Measurements from ENCODE around the gene INHBA.

Gene INHBA

GRCh38 chr7:41731493-41732435 lies 28.9 kb upstream of the INHBA start:
- H3K27me3 ChIP-seq (ENCODE audit: control insufficient read depth, low read length): peaks cover 5% of the 10 kb centered on the region; the same call in 1 of the 2 replicates
- no peak overlapping the region for H3K4me2 ChIP-seq (ENCODE audit: low read length)
- H3F3A ChIP-seq (ENCODE audit: control insufficient read depth, insufficient read depth): no peaks in the 10 kb centered on the region
- no peaks in the 10 kb centered on the region for H3K36me3 ChIP-seq (ENCODE audit: control insufficient read depth, low read length)
- no peaks in the 10 kb centered on the region for H3K9me3 ChIP-seq (ENCODE audit: control insufficient read depth, insufficient read depth, low read length)
- TF ChIP-seq CTCF (IDR thresholded peaks at IDR 0.05; ENCODE audit: low read depth, low read length, poor library complexity, severe bottlenecking) (peak; percentile 61), EZH2phosphoT487 (IDR thresholded peaks at IDR 0.05; ENCODE audit: borderline replicate concordance, low read length) (no peak)
- no peak overlapping the region for H3K27ac ChIP-seq (ENCODE audit: low read depth, low read length)
- H3K4me1 ChIP-seq (ENCODE audit: control insufficient read depth, low read length): no peaks in the 10 kb centered on the region
- H3K79me2 ChIP-seq (ENCODE audit: control insufficient read depth, low read length): no peaks in the 10 kb centered on the region
- H4K20me1 ChIP-seq (ENCODE audit: control insufficient read depth, insufficient read depth, low read depth, low read length): no peaks in the 10 kb centered on the region
- no peaks in the 10 kb centered on the region for H3K9me2 ChIP-seq (replicated peaks; ENCODE audit: control insufficient read depth, low read length)
- H3K4me3 ChIP-seq (ENCODE audit: low read length): no peak overlapping the region

GRCh38 chr7:41730668-41731067 lies 27.8 kb upstream of the INHBA start:
- Histone ChIP-seq H3F3A (ENCODE audit: control insufficient read depth, insufficient read depth) (no peaks in the 10 kb centered on the region), H3K9me2 (replicated peaks; ENCODE audit: control insufficient read depth, low read length) (no peaks in the 10 kb centered on the region), H3K27me3 (ENCODE audit: control insufficient read depth, low read length) (peaks cover 5% of the 10 kb centered on the region; the same call in 1 of the 2 replicates), H3K36me3 (ENCODE audit: control insufficient read depth, low read length) (no peaks in the 10 kb centered on the region), H4K20me1 (ENCODE audit: control insufficient read depth, insufficient read depth, low read depth, low read length) (no peaks in the 10 kb centered on the region), H3K4me1 (ENCODE audit: control insufficient read depth, low read length) (no peaks in the 10 kb centered on the region), H3K9me3 (ENCODE audit: control insufficient read depth, insufficient read depth, low read length) (no peaks in the 10 kb centered on the region), H3K4me2 (ENCODE audit: low read length) (no peak overlapping the region), H3K4me3 (ENCODE audit: low read length) (no peak overlapping the region), H3K79me2 (ENCODE audit: control insufficient read depth, low read length) (no peaks in the 10 kb centered on the region), H3K27ac (ENCODE audit: low read depth, low read length) (no peak overlapping the region)
- TF ChIP-seq EZH2phosphoT487 (IDR thresholded peaks at IDR 0.05; ENCODE audit: borderline replicate concordance, low read length) (no peak), CTCF (IDR thresholded peaks at IDR 0.05; ENCODE audit: low read depth, low read length, poor library complexity, severe bottlenecking) (no peak)

DNA sequence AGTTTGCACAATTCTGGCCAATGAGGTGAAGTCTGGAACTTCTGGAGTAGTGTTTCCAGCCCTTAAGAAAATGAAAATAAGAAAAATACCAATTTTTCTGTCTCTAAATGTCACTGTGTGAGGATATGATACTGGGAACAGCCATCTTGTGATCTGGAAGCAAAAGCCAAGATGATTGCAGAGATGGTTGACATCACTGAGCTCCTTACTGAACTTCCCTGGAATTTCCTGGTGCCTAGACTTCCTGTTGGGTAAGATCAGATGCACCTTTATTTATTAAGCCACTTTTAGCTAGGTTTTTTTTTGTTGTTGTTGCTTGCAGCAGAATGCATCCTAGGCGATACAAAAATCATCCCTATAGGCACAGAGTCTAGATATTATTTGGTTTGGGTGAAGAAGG lies 27.3 kb upstream of the INHBA start:
- peaks cover 5% of the 10 kb centered on the region; the same call in 1 of the 2 replicates for H3K27me3 ChIP-seq (ENCODE audit: control insufficient read depth, low read length)
- no peaks in the 10 kb centered on the region for H3K36me3 ChIP-seq (ENCODE audit: control insufficient read depth, low read length)
- TF ChIP-seq EZH2phosphoT487 (IDR thresholded peaks at IDR 0.05; ENCODE audit: borderline replicate concordance, low read length) (no peak), CTCF (IDR thresholded peaks at IDR 0.05; ENCODE audit: low read depth, low read length, poor library complexity, severe bottlenecking) (no peak)
- H3K27ac ChIP-seq (ENCODE audit: low read depth, low read length): no peak overlapping the region
- no peaks in the 10 kb centered on the region for H3K9me3 ChIP-seq (ENCODE audit: control insufficient read depth, insufficient read depth, low read length)
- H3F3A ChIP-seq (ENCODE audit: control insufficient read depth, insufficient read depth): no peaks in the 10 kb centered on the region
- H3K4me1 ChIP-seq (ENCODE audit: control insufficient read depth, low read length): no peaks in the 10 kb centered on the region
- H3K4me3 ChIP-seq (ENCODE audit: low read length): no peak overlapping the region
- no peaks in the 10 kb centered on the region for H3K9me2 ChIP-seq (replicated peaks; ENCODE audit: control insufficient read depth, low read length)
- H3K4me2 ChIP-seq (ENCODE audit: low read length): no peak overlapping the region
- no peaks in the 10 kb centered on the region for H4K20me1 ChIP-seq (ENCODE audit: control insufficient read depth, insufficient read depth, low read depth, low read length)
- H3K79me2 ChIP-seq (ENCODE audit: control insufficient read depth, low read length): no peaks in the 10 kb centered on the region
